ENCODE data around the gene ZNF709. TPM values are rescaled to one million over a fixed set of nuclear protein-coding genes. Genes with fewer than 3 reads are reported as not detected.
"Not testable (repeated sequence)": the region's sequence is repeated elsewhere in the genome, so short reads cannot be mapped to it uniquely, and the experiment has no call there.

The ZNF709 gene
- total RNA-seq, 2 donors from 2014 or later, result 5.3 to 7.4 TPM

- 79 to 82% methylated on average over 7 to 10 of the region's 10 CpGs for WGBS, 2 experiments (ENCODE audit: insufficient coverage in 1 of 2, insufficient read length in 1 of 2)
- peaks cover 74% of the 10 kb centered on the region for H3K9me3 Mint-ChIP-seq
Observed at GRCh38 chr19:12450844-12451243, 33.8 kb downstream of the ZNF709 start.

DNA sequence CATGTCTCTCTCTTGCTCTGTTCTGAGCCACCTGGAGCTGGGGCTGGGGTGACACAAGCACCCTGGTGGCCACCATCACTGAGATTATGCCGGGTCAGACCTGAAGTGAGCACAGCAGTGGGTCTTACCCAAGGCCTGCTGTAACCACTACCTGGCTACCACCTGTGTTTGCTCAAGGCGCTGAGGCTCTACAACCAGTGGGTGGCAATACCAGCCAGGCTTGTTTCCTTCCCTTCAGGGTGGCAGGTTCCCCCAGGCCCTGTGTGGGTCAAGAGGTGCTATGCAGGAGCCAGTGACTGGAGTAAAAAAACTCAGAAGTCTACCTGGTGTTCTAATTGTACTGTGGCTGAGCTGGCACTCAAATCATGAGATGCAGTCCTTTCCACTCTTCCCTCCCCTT is 35.8 kb downstream of the ZNF709 start:
- 63 to 66% methylated on average over 1 to 2 of the region's 2 CpGs for WGBS, 2 experiments (ENCODE audit: insufficient coverage in 1 of 2, insufficient read length in 1 of 2)
- no peak overlapping the region for H3K9ac ChIP-seq (ENCODE audit: extremely low read depth, low read length, poor library complexity, severe bottlenecking)
- H3K4me3 Mint-ChIP-seq, result no peak overlapping the region

More at GRCh38 chr19:12450844-12451243, 33.8 kb downstream of the ZNF709 start:
- Mint-ChIP-seq H3K27ac (no peak overlapping the region), H3K4me3 (no peak overlapping the region), H3K4me1 (no peaks in the 10 kb centered on the region), H3K27me3 (ENCODE audit: insufficient read depth) (no peaks in the 10 kb centered on the region), H3K36me3 (ENCODE audit: low read depth) (peaks cover 8% of the 10 kb centered on the region)
- TF ChIP-seq CTCF (conservative IDR thresholded peaks at IDR 0.05), result no peak
- no peaks in the 10 kb centered on the region for H3K4me1 ChIP-seq (ENCODE audit: control insufficient read depth, insufficient read depth, low read length)
- H3K4me3 ChIP-seq (ENCODE audit: low read length), result peak overlapping the region; percentile 29
- H3K9ac ChIP-seq (ENCODE audit: extremely low read depth, low read length, poor library complexity, severe bottlenecking), result no peak overlapping the region
- no peaks in the 10 kb centered on the region for H3K36me3 ChIP-seq (ENCODE audit: control insufficient read depth, insufficient read depth, low read length)
- H3K27me3 ChIP-seq (ENCODE audit: control insufficient read depth, insufficient read depth, low read length, poor library complexity, severe bottlenecking), result no peaks in the 10 kb centered on the region
- H3K27ac ChIP-seq (ENCODE audit: low read depth, low read length), result no peak overlapping the region
- H3K9me3 ChIP-seq (ENCODE audit: control insufficient read depth, low read length), result peaks cover 58% of the 10 kb centered on the region
- peak; percentile 40 for DNase-seq

GRCh38 chr19:12440541-12441316 is 43.9 kb downstream of the ZNF709 start, which contains the start of gene ZNF443:
TSS of gene ZNF443 (minus strand) at chr19:12441021. CDS start at chr19:12440914, 107 bp downstream.
- Histone ChIP-seq H3K36me3 (ENCODE audit: control insufficient read depth, insufficient read depth, low read length) (peaks cover 8% of the 10 kb centered on the region), H3K27me3 (ENCODE audit: control insufficient read depth, insufficient read depth, low read length, poor library complexity, severe bottlenecking) (no peaks in the 10 kb centered on the region), H3K9me3 (ENCODE audit: control insufficient read depth, low read length) (peaks cover 24% of the 10 kb centered on the region), H3K4me3 (ENCODE audit: low read length) (peak within 1 kb of the TSS; percentile 88), H3K9ac (ENCODE audit: extremely low read depth, low read length, poor library complexity, severe bottlenecking) (peak within 1 kb of the TSS; percentile 89), H3K4me1 (ENCODE audit: control insufficient read depth, insufficient read depth, low read length) (no peaks in the 10 kb centered on the region), H3K27ac (ENCODE audit: low read depth, low read length) (peak within 1 kb of the TSS; percentile 92)
- Mint-ChIP-seq H3K4me3 (peak within 1 kb of the TSS; percentile 95), H3K27me3 (ENCODE audit: insufficient read depth) (peaks cover 6% of the 10 kb centered on the region), H3K9me3 (peaks cover 47% of the 10 kb centered on the region), H3K36me3 (ENCODE audit: low read depth) (peaks cover 18% of the 10 kb centered on the region), H3K4me1 (no peaks in the 10 kb centered on the region), H3K27ac (peak within 1 kb of the TSS; percentile 99)
- TF ChIP-seq CTCF (conservative IDR thresholded peaks at IDR 0.05), result peak; percentile 28
- WGBS, 2 experiments (ENCODE audit: insufficient coverage in 1 of 2, insufficient read length in 1 of 2), result 0% methylated on average over 18 to 52 of the region's 59 CpGs
- DNase-seq, result peak; percentile 100

More for the DNA sequence above, 35.8 kb downstream of the ZNF709 start:
- H3K27ac Mint-ChIP-seq, result no peak overlapping the region
- no peaks in the 10 kb centered on the region for H3K27me3 Mint-ChIP-seq (ENCODE audit: insufficient read depth)
- peaks cover 79% of the 10 kb centered on the region for H3K9me3 Mint-ChIP-seq
- Histone ChIP-seq H3K27ac (ENCODE audit: low read depth, low read length) (no peak overlapping the region), H3K4me3 (ENCODE audit: low read length) (no peak overlapping the region), H3K9me3 (ENCODE audit: control insufficient read depth, low read length) (peaks cover 60% of the 10 kb centered on the region), H3K27me3 (ENCODE audit: control insufficient read depth, insufficient read depth, low read length, poor library complexity, severe bottlenecking) (no peaks in the 10 kb centered on the region), H3K4me1 (ENCODE audit: control insufficient read depth, insufficient read depth, low read length) (no peaks in the 10 kb centered on the region), H3K36me3 (ENCODE audit: control insufficient read depth, insufficient read depth, low read length) (no peaks in the 10 kb centered on the region)
- no peaks in the 10 kb centered on the region for H3K4me1 Mint-ChIP-seq
- no peak for TF ChIP-seq CTCF (conservative IDR thresholded peaks at IDR 0.05)
- DNase-seq, result no peak
- H3K36me3 Mint-ChIP-seq (ENCODE audit: low read depth), result peaks cover 8% of the 10 kb centered on the region

- H3K36me3 ChIP-seq (ENCODE audit: control insufficient read depth, insufficient read depth, low read length); H3K27me3 ChIP-seq (ENCODE audit: control insufficient read depth, insufficient read depth, low read length, poor library complexity, severe bottlenecking); H3K4me1 Mint-ChIP-seq; H3K27me3 Mint-ChIP-seq (ENCODE audit: insufficient read depth); H3K4me1 ChIP-seq (ENCODE audit: control insufficient read depth, insufficient read depth, low read length): not testable (repeated sequence)
- H3K9me3 ChIP-seq (ENCODE audit: control insufficient read depth, low read length), result peaks cover 29% of the 10 kb centered on the region
- Mint-ChIP-seq H3K4me3 (peak overlapping the region; percentile 95), H3K27ac (peak overlapping the region; percentile 99), H3K36me3 (ENCODE audit: low read depth) (peaks cover 23% of the 10 kb centered on the region), H3K9me3 (peaks cover 50% of the 10 kb centered on the region)
- WGBS, 2 experiments (ENCODE audit: insufficient coverage in 1 of 2, insufficient read length in 1 of 2), result 3 to 14% methylated on average over 1 to 22 of the region's 28 CpGs
- peak overlapping the region; percentile 89 for H3K9ac ChIP-seq (ENCODE audit: extremely low read depth, low read length, poor library complexity, severe bottlenecking)
- peak; percentile 54 for DNase-seq
- H3K4me3 ChIP-seq (ENCODE audit: low read length), result peak overlapping the region; percentile 88
- H3K27ac ChIP-seq (ENCODE audit: low read depth, low read length), result peak overlapping the region; percentile 92
Observed at GRCh38 chr19:12439686-12440540, 44.7 kb downstream of the ZNF709 start.

All from endodermal cell (in vitro differentiated cells).